AG09319 (cell line): ENCODE data around the gene TSKS.

ENCODE experiments used
- DNase-seq: peaks from one replicate; pipeline ENCODE4 v3.0.0-alpha.2; 2010; ENCODE audit warnings: low read depth; ENCODE audit errors: extremely low read depth
- CTCF ChIP-seq: IDR thresholded peaks from 2 replicates; pipeline ENCODE4 v1.5.1; 2011; ENCODE audit warnings: low read depth, mild to moderate bottlenecking, inconsistent platforms, low read length, moderate library complexity

Gene TSKS

GRCh38 chr19:49749771-49750170, 13.3 kb downstream of the TSKS start:
- no peak for TF ChIP-seq CTCF
- no peak for DNase-seq

- TF ChIP-seq CTCF, result no peak
- DNase-seq, result no peak
Measured at GRCh38 chr19:49749055-49749716, 13.9 kb downstream of the TSKS start.

- TF ChIP-seq CTCF, result no peak
- DNase-seq, result no peak
Measured at GRCh38 chr19:49746206-49746958, 16.7 kb downstream of the TSKS start.

- no peak for DNase-seq
- TF ChIP-seq CTCF, result no peak
Measured at GRCh38 chr19:49744946-49745381, 18.1 kb downstream of the TSKS start.

- DNase-seq, result no peak
- no peak for TF ChIP-seq CTCF
Measured at GRCh38 chr19:49741210-49741844, 21.8 kb downstream of the TSKS start.

- DNase-seq, result no peak
- TF ChIP-seq CTCF, result no peak
Measured at GRCh38 chr19:49739933-49740332, 23.2 kb downstream of the TSKS start.

- TF ChIP-seq CTCF, result no peak
Measured at GRCh38 chr19:49739098-49739497, 24.0 kb downstream of the TSKS start.

More at GRCh38 chr19:49739098-49739497, 24.0 kb downstream of the TSKS start:
- no peak for DNase-seq
